Trophoblast cell (in vitro differentiated cells and primary cell): ENCODE data around the gene C6orf136.

Experiments used
- DNase-seq, 2 donors: peaks; one replicate each; pipeline ENCODE4 v3.0.0-alpha.2; 2016
- H2AFZ ChIP-seq: 2 replicates; pipeline ENCODE4 v1.6.1; 2013; ENCODE audit warnings: low read length, moderate library complexity, mild to moderate bottlenecking; ENCODE audit not compliant: insufficient read depth, poor library complexity
- H2AK5ac ChIP-seq: 2 replicates; pipeline ENCODE4 v1.6.1; 2013; ENCODE audit warnings: mild to moderate bottlenecking, low read length
- H2BK120ac ChIP-seq: 2 replicates; pipeline ENCODE4 v1.6.1; 2013; ENCODE audit warnings: low read length, mild to moderate bottlenecking, moderate library complexity; ENCODE audit not compliant: insufficient read depth, poor library complexity
- H2BK12ac ChIP-seq: 2 replicates; pipeline ENCODE4 v1.6.1; 2013; ENCODE audit warnings: mild to moderate bottlenecking, low read length, moderate library complexity
- H2BK5ac ChIP-seq: 2 replicates; pipeline ENCODE4 v1.6.1; 2013; ENCODE audit warnings: low read length, low read depth, moderate library complexity, mild to moderate bottlenecking; ENCODE audit not compliant: poor library complexity
- H3K14ac ChIP-seq: 2 replicates; pipeline ENCODE4 v1.6.1; 2013; ENCODE audit warnings: mild to moderate bottlenecking, low read length
- H3K18ac ChIP-seq: 2 replicates; pipeline ENCODE4 v1.6.1; 2013; ENCODE audit warnings: mild to moderate bottlenecking, low read length
- H3K23ac ChIP-seq: 2 replicates; pipeline ENCODE4 v1.6.1; 2013; ENCODE audit warnings: low read length
- H3K27ac ChIP-seq: 2 replicates; pipeline ENCODE4 v1.5.1; 2013; ENCODE audit warnings: low read depth, mild to moderate bottlenecking, inconsistent platforms, low read length, moderate library complexity
- H3K27me3 ChIP-seq: 2 replicates; pipeline ENCODE4 v1.6.1; 2013; ENCODE audit warnings: inconsistent platforms, mild to moderate bottlenecking, low read length, moderate library complexity; ENCODE audit not compliant: insufficient read depth
- H3K36me3 ChIP-seq, 2 experiments: 1 replicate in 1 of 2; 2 replicates in 1 of 2; pipeline ENCODE4 v1.6.1; 2013; ENCODE audit warnings: low read length in 2 of 2, mild to moderate bottlenecking in 2 of 2, moderate library complexity in 1 of 2; ENCODE audit not compliant: insufficient read depth in 2 of 2, control insufficient read depth in 1 of 2
- H3K4ac ChIP-seq: 2 replicates; pipeline ENCODE4 v1.6.1; 2013; ENCODE audit warnings: low read depth, mild to moderate bottlenecking, low read length, moderate library complexity
- H3K4me1 ChIP-seq, 2 experiments: 1 replicate in 1 of 2; 2 replicates in 1 of 2; pipeline ENCODE4 v1.6.1; 2013; ENCODE audit warnings: low read length in 2 of 2, mild to moderate bottlenecking in 2 of 2, moderate library complexity in 1 of 2; ENCODE audit not compliant: insufficient read depth in 2 of 2, control insufficient read depth in 1 of 2
- H3K4me2 ChIP-seq: 2 replicates; pipeline ENCODE4 v1.6.1; 2013; ENCODE audit warnings: inconsistent platforms, mild to moderate bottlenecking, low read length, moderate library complexity
- H3K4me3 ChIP-seq: 2 replicates; pipeline ENCODE4 v1.5.1; 2013; ENCODE audit warnings: mild to moderate bottlenecking, low read depth, low read length, inconsistent platforms
- H3K79me1 ChIP-seq: one replicate; pipeline ENCODE4 v1.6.1; 2013; ENCODE audit warnings: low read length
- H3K79me2 ChIP-seq: 2 replicates; pipeline ENCODE4 v1.6.1; 2013; ENCODE audit warnings: low read length, mild to moderate bottlenecking; ENCODE audit not compliant: control insufficient read depth, insufficient read depth, poor library complexity
- H3K9ac ChIP-seq: 2 replicates; pipeline ENCODE4 v1.6.1; 2013; ENCODE audit warnings: mild to moderate bottlenecking, low read length
- H3K9me3 ChIP-seq: 2 replicates; pipeline ENCODE4 v1.6.1; 2013; ENCODE audit warnings: low read depth, mild to moderate bottlenecking, control low read depth, inconsistent platforms, low read length; ENCODE audit not compliant: insufficient read depth
- H4K12ac ChIP-seq: 2 replicates; pipeline ENCODE4 v1.6.1; 2013; ENCODE audit warnings: low read depth, mild to moderate bottlenecking, low read length, moderate library complexity
- H4K8ac ChIP-seq: 2 replicates; pipeline ENCODE4 v1.6.1; 2013; ENCODE audit warnings: low read depth, mild to moderate bottlenecking, low read length, moderate library complexity
- H4K91ac ChIP-seq: one replicate; pipeline ENCODE4 v1.6.1; 2013; ENCODE audit warnings: low read depth, mild to moderate bottlenecking, low read length, moderate library complexity
- WGBS: extraction: QIAGEN DNeasy Blood & Tissue Kit; methylation state at CpG from one replicate; pipeline ENCODE4 v1.1.7; 2013; ENCODE audit warnings: missing lambda C conversion rate; ENCODE audit not compliant: insufficient read length, insufficient coverage; ENCODE audit errors: extremely low coverage; 5-methylcytosine and 5-hydroxymethylcytosine counted together

C6orf136 gene

GRCh38 chr6:30679765-30680535 is 33.0 kb downstream of the C6orf136 start:
- Histone ChIP-seq H4K8ac (no peak overlapping the region), H3K79me1 (peaks cover 8% of the 10 kb centered on the region), H3K27ac (no peak overlapping the region), H3K9me3 (no peaks in the 10 kb centered on the region), H2BK5ac (no peak overlapping the region), H3K36me3 (peaks cover 31 to 44% of the 10 kb centered on the region in 2 experiments), H4K91ac (no peak overlapping the region), H4K12ac (no peak overlapping the region), H3K4me3 (no peak overlapping the region), H3K9ac (no peak overlapping the region), H3K18ac (no peak overlapping the region), H3K4ac (no peak overlapping the region), H3K14ac (no peak overlapping the region), H3K79me2 (peaks cover 20% of the 10 kb centered on the region), H3K23ac (no peak overlapping the region), H2AK5ac (no peak overlapping the region), H3K4me1 (peaks cover 16 to 23% of the 10 kb centered on the region in 2 experiments), H3K4me2 (no peak overlapping the region), H2BK120ac (no peak overlapping the region), H2BK12ac (no peak overlapping the region), H3K27me3 (no peaks in the 10 kb centered on the region), H2AFZ (no peak overlapping the region)
- no CpG with 5 or more reads among the region's 7 CpGs for WGBS
- no peak for DNase-seq

GRCh38 chr6:30681766-30682142 is 34.8 kb downstream of the C6orf136 start:
- Histone ChIP-seq H3K4ac (no peak overlapping the region), H3K14ac (no peak overlapping the region), H4K8ac (no peak overlapping the region), H3K4me3 (no peak overlapping the region), H3K4me2 (peak overlapping the region; percentile 77), H3K27ac (no peak overlapping the region), H3K23ac (no peak overlapping the region), H2BK120ac (no peak overlapping the region), H2BK12ac (no peak overlapping the region), H2BK5ac (no peak overlapping the region), H4K91ac (no peak overlapping the region), H3K79me2 (peaks cover 36% of the 10 kb centered on the region), H3K27me3 (no peaks in the 10 kb centered on the region), H2AK5ac (no peak overlapping the region), H3K36me3 (peaks cover 28 to 39% of the 10 kb centered on the region in 2 experiments), H3K9ac (no peak overlapping the region), H4K12ac (no peak overlapping the region), H2AFZ (no peak overlapping the region), H3K9me3 (no peaks in the 10 kb centered on the region), H3K79me1 (peaks cover 19% of the 10 kb centered on the region), H3K4me1 (peaks cover 28 to 36% of the 10 kb centered on the region in 2 experiments), H3K18ac (no peak overlapping the region)
- DNase-seq, result no peak
- WGBS, result no CpG with 5 or more reads among the region's 4 CpGs

GRCh38 chr6:30682143-30683117 is 35.5 kb downstream of the C6orf136 start:
- no peaks in the 10 kb centered on the region for H3K27me3 ChIP-seq
- H2BK12ac ChIP-seq, result peak overlapping the region; percentile 53
- peak overlapping the region; percentile 81 for H3K27ac ChIP-seq
- peak overlapping the region; percentile 58 for H4K91ac ChIP-seq
- H3K4me2 ChIP-seq, result peak overlapping the region; percentile 77
- peak overlapping the region; percentile 66 for H3K4ac ChIP-seq
- peaks cover 38% of the 10 kb centered on the region for H3K79me2 ChIP-seq
- H4K8ac ChIP-seq, result peak overlapping the region; percentile 74
- peak overlapping the region; percentile 67 for H3K9ac ChIP-seq
- no peak overlapping the region for H3K23ac ChIP-seq
- H3K36me3 ChIP-seq, result peaks cover 23 to 32% of the 10 kb centered on the region in 2 experiments
- peak overlapping the region; percentile 71 for H3K14ac ChIP-seq
- peaks cover 28 to 36% of the 10 kb centered on the region in 2 experiments for H3K4me1 ChIP-seq
- peak overlapping the region; percentile 17 for H2AFZ ChIP-seq
- peak overlapping the region; percentile 57 for H3K4me3 ChIP-seq
- WGBS, result no CpG with 5 or more reads among the region's 11 CpGs
- peak overlapping the region; percentile 35 for H2AK5ac ChIP-seq
- H4K12ac ChIP-seq, result no peak overlapping the region
- H2BK5ac ChIP-seq, result peak overlapping the region; percentile 58
- H3K18ac ChIP-seq, result peak overlapping the region; percentile 67
- DNase-seq, result peak; percentile 52 to 71
- no peaks in the 10 kb centered on the region for H3K9me3 ChIP-seq
- peak overlapping the region; percentile 23 for H2BK120ac ChIP-seq
- H3K79me1 ChIP-seq, result peaks cover 24% of the 10 kb centered on the region

- H2BK5ac ChIP-seq, result peak overlapping the region; percentile 58
- peak overlapping the region; percentile 10 for H2BK120ac ChIP-seq
- H2AK5ac ChIP-seq, result no peak overlapping the region
- peak overlapping the region; percentile 7 for H4K91ac ChIP-seq
- H3K79me1 ChIP-seq, result peaks cover 31% of the 10 kb centered on the region
- H3K36me3 ChIP-seq, result peaks cover 16 to 28% of the 10 kb centered on the region in 2 experiments
- H4K12ac ChIP-seq, result no peak overlapping the region
- peak overlapping the region; percentile 34 for H3K18ac ChIP-seq
- peaks cover 37 to 44% of the 10 kb centered on the region in 2 experiments for H3K4me1 ChIP-seq
- peak overlapping the region; percentile 74 for H4K8ac ChIP-seq
- H3K4ac ChIP-seq, result peak overlapping the region; percentile 68
- WGBS, result no CpG with 5 or more reads among the region's 7 CpGs
- no peak overlapping the region for H2BK12ac ChIP-seq
- peaks cover 40% of the 10 kb centered on the region for H3K79me2 ChIP-seq
- H3K4me3 ChIP-seq, result peak overlapping the region; percentile 60
- peak overlapping the region; percentile 81 for H3K27ac ChIP-seq
- peak overlapping the region; percentile 71 for H3K14ac ChIP-seq
- DNase-seq, result no peak
- H3K23ac ChIP-seq, result no peak overlapping the region
- H3K9ac ChIP-seq, result peak overlapping the region; percentile 67
- no peak overlapping the region for H2AFZ ChIP-seq
- H3K9me3 ChIP-seq, result peaks cover 1% of the 10 kb centered on the region
- no peaks in the 10 kb centered on the region for H3K27me3 ChIP-seq
- peak overlapping the region; percentile 77 for H3K4me2 ChIP-seq
Measured at GRCh38 chr6:30683183-30683979, 36.4 kb downstream of the C6orf136 start.
